Natural killer cell (primary cell): ENCODE data around the gene GREB1L. TPM values are rescaled to one million over a fixed set of nuclear protein-coding genes. Genes with fewer than 3 reads are reported as not detected.

Experiments
- total RNA-seq, 4 donors: library from RNA; stranded (reverse); fragments of 120-200 nt in 1 of 4; gene quantifications; one replicate each; pipeline versions ENCODE4 v1.2.3 to v1.2.4, GENCODE V29; 2013 to 2022

The GREB1L gene
- total RNA-seq, 3 donors from 2014 or later (not counting 1 experiment from before 2014, with no cell fraction given), result not detected

Other genes with a start within 250 kb of the GREB1L start
- 100 to 1,000 TPM; 139 to 152 (median 149) TPM for gene ROCK1, start 130.4 kb upstream of the GREB1L start, total RNA-seq